Measurements from ENCODE around the gene CAPNS2.
"Not testable (repeated sequence)": the region's sequence is repeated elsewhere in the genome, so short reads cannot be mapped to it uniquely, and the experiment has no call there.

Gene CAPNS2

DNA sequence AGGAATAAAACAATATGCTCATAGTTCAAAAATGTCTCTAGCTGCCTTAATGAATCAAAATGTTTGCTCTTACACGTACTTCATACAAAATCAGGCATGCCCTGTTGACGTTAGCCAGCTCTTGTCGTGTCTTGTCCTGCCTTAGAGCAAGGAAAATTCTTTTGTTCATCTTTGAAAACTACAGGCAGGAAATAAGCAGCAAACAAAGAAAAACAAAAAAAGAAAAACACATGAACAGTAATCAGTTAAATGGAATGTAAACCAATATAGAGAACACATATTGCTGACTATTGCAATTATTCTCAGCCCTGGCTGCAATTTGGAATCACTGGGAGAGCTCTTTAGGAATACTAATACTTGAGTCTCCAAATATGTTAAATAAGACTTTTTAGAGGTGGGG lies 1.7 kb downstream of the CAPNS2 start:
- DNase-seq (ENCODE audit: low read depth) = peak; percentile 8

GRCh38 chr16:55569025-55569424 lies 2.5 kb downstream of the CAPNS2 start:
- peak; percentile 24 for DNase-seq (ENCODE audit: low read depth)

DNA sequence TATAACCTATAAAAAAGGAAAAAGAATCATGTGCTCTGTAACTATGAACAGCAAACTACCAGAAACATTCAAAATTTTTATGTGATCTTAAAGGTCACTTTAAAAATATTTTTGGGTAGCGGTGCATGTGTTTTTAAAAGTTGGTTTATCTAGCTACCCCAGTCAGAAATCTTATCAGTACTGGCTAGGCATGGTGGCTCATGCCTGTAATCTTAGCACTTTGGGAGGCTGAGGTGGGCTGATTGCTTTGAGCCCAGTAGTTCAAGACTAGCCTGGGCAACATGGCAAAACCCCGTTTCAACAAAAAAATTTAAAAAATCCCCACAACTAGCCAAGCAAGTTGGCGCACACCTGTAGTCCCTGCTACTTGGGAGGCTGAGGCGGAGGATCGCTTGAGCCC lies 3.7 kb downstream of the CAPNS2 start:
- DNase-seq (ENCODE audit: low read depth) = no peak

DNA sequence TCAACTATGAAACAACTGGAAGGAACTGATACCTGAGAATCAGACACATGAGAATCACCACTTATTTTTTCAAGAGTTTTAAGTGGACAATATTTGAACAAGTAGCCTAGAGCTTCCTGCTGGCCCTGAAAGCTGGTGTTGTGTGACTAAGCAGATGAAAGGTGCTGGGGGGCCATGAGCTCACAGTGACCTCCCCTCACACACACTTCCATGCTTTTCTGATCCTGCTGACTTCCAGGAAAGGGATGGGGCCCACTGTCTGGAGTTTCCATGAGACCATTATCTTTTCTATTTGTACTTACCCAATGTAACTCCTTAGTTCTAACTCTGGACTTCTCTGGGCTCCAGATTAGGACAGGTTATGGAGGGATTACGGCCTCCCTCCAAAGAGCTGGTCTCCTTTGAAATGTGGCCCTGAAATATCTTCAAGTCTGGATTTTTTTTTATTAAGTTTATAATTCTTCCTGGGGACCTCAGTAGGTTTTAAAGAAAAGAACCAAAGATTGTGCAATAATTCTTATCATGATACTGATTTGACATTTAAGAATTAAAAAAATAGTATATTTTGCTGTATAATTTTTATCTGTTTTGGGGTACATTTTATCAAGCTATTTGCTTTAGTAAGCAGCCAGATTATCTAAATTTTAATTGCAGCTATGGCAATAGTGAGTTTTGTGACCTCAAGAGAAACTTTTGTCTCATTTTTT lies 4.9 kb downstream of the CAPNS2 start:
- no peak for DNase-seq (ENCODE audit: low read depth)

DNA sequence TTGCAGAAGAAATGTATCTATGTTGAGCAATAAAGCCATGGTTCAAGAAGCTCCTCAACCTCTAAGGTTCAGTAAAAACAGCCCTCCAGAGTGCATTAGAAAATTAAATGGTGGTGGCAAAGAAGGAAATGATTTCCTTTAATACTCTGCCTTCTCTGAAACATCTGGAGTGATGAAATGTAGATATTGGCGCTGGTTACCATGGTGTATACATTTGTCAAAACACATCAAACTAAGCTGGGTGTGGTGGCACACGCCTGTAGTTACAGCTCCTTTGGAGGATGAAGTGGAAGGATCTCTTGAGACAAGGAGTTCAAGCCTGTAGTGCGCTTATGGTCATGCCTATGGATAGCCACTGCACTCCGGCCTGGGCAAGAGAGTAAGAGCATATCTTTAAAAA lies 6.0 kb downstream of the CAPNS2 start:
- no peak for DNase-seq (ENCODE audit: low read depth)

DNA sequence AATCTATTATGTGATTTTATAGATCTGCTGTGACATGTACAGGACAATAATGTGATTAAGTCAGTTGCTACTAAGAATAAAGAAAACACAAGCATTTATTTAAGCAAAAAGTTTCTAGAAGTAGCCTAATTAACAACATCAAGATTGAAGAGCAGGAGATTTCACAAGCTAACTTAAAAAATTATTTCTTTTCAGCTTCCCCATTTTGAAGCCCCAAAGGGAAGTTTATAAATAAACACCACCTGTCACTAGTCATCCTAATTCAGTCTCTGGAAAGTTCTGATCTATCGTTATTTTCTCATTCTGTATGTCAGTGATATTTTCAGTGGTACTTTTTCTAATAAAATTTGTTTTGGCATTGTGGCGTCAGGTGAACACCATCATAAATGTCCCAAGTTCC lies 8.3 kb downstream of the CAPNS2 start:
- no peak for DNase-seq (ENCODE audit: low read depth)

DNA sequence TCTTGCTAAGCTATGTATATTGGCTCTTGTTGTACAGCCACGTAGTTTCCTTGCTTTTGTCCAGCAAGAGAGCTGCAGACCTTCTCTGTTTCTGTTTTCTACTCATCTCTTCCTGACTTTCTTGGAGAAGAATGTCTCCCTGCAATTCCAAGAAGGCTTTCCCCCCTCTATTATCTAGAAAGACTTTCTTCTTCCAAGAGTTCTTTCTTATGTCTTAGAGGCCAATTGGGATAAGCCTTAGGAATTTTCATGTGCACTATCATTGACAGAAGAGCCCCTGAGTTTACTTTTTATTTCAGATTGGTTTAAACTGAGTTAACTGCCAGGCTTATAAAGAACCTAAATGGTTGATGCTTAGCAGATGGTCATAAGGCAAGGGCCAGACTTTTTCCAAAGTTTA lies 9.0 kb downstream of the CAPNS2 start:
- DNase-seq (ENCODE audit: low read depth) = no peak

GRCh38 chr16:55576384-55576783 lies 9.9 kb downstream of the CAPNS2 start:
- no peak for DNase-seq (ENCODE audit: low read depth)

DNA sequence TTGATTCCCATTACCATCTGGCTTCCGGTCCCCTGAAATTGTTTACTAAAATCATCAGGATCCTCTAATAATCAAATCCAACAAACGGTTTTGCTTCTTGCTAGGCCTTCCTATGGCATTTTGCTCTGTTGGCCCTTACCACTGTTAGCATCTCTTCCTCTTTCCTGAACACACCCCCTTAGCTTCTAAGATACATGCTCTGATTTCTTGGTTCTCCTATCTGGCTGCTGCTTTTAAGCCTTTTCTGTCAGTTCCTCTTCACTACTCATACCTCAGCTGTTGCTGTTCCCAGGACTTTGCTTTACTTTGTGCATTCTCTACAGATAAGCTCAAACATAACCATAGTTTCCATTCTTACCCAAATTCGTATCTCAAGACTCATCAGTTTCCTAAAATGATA lies 11.4 kb downstream of the CAPNS2 start:
- DNase-seq (ENCODE audit: low read depth) = no peak

DNA sequence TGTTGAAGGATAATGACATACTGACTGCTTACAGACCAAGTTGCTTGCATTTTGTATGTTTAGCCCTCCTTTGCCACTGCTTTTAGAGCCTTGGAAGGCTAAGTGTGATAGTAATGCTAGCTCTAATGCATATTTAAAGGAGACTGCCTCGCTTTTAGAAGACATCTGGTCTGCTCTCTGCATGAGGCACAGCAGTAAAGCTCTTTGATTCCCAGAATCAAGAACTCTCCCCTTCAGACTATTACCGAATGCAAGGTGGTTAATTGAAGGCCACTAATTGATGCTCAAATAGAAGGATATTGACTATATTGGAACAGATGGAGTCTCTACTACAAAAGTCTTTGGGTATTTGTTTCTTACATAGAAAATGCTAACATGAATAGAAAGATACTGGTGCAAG lies 19.1 kb downstream of the CAPNS2 start:
- no peak for DNase-seq (ENCODE audit: low read depth)

DNA sequence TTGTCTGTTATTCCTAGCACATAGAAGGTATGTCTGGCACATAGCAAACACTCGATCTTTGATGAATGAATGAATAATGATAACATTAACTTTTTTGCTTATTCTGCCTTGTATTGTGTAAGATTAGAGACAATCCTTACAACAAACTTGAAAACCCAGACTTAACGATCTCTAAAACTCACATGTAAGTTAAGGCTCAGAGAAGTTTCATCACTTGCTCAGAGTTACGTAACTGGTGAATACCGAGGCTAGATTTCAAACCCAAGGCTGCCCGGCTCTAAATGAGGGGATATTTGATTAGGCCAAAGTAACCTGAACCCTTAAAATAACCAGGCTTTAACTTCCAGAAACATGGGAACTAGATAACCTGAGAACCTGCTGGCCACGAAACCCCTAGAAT lies 22.3 kb downstream of the CAPNS2 start:
- peak; percentile 29 for DNase-seq (ENCODE audit: low read depth)

DNA sequence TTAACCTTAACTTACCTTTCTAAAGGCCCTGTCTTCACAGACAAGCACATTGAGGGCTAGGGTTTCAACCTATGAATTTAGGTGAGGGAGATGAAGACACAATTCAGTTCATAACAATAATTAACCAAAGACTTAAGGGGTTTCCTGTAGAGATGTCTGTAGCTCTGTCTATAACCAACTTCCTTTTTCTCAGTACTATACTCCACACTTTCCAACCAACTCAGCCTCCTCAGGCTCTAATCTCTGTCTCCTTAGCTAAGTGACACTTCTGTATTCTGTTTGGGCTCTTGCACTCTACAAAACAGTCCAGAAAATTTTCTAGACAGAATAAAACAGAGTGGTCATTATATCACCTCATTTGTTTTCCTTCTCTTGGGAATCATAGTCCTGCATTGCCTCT lies 25.8 kb downstream of the CAPNS2 start:
- no peak for DNase-seq (ENCODE audit: low read depth)

GRCh38 chr16:55597928-55598327 lies 31.4 kb downstream of the CAPNS2 start:
- DNase-seq (ENCODE audit: low read depth) = no peak

DNA sequence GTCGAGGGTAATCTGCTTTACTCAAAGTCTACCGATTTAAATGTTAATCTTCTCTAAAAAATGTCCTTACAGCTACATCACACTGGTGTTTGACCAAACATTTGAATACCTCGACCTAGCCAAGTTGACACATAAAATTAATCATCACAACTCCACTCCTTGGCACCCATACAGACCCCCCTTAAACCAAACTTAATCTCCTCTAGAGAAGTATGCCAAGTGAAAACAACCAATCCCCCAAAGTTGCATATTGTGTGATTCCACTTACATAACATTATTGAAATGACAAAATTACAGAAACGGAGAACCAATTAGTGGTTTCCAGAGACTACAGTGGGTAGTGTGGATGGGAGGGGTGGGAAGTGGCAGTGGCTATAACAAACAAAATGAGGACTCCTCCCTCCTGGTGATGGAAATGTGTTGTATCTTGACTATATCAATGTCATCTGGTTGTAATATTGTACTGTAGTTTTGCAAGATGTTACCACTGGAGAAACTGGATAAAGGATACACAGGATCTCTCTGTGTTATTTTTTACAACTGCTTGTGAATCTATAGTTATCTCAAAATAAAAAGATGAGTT lies 39.4 kb downstream of the CAPNS2 start:
- DNase-seq (ENCODE audit: low read depth) = no peak

GRCh38 chr16:55613613-55614335 lies 47.3 kb downstream of the CAPNS2 start:
- no peak for DNase-seq (ENCODE audit: low read depth)

DNA sequence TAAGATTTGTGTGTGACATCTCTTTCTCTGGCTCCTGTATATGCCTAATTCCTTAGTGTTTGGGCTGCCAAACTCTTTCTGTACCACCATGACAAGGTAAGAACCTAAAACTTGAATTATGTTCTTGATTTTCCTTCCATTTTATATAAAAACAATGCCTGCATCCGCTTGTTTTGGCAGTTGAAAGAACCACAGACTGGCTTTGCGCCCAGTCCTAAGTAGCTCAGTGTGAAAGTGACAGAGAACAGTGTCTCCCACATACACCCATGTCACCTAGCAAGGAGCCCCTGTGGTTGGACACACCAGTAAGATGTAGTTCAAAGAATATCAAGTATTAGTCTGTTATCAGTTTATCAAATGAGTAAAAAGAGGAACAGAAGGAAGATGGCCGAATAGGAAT lies 48.6 kb downstream of the CAPNS2 start:
- no peak for DNase-seq (ENCODE audit: low read depth)

GRCh38 chr16:55615670-55616069 lies 49.2 kb downstream of the CAPNS2 start:
- not testable (repeated sequence) for DNase-seq (ENCODE audit: low read depth)

Measured in amniotic epithelial cell (primary cell).